Kidney glomerular epithelial cell (primary cell): ENCODE data around the gene SYNRG.

Source experiments
- DNase-seq: peaks from one replicate; lab custom pipeline; 2025; lab: John Stamatoyannopoulos, UW

Gene SYNRG

GRCh38 chr17:37503148-37503547 lies 106.1 kb downstream of the SYNRG start:
- DNase-seq = no peak

- DNase-seq = no peak
Measured at GRCh38 chr17:37502009-37502936, 106.9 kb downstream of the SYNRG start.

DNA sequence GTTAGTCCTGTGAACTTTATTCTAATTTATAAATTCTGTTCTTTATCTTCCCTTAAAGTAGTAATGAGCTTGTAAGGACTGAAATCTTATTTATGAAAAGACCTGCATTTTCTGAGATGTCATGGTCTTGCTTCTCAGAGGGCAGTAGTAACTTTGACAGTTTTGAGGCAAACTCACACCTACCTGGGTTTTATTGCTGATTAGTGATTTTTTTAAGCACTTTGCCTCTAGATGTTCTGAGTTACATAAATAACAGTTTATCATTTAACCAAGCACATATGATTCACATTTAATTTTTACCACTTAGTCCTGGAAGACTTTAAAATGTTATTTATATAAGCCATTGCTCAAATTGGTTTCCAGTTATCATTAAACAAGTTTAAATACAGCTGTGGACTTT lies 108.8 kb downstream of the SYNRG start:
- no peak for DNase-seq

GRCh38 chr17:37494971-37495370 lies 114.2 kb downstream of the SYNRG start:
- DNase-seq = no peak

GRCh38 chr17:37494401-37494831 lies 114.8 kb downstream of the SYNRG start:
- no peak for DNase-seq

- DNase-seq = peak; percentile 75
Measured at GRCh38 chr17:37493249-37494027, 115.8 kb downstream of the SYNRG start.

GRCh38 chr17:37492167-37492566 lies 117.1 kb downstream of the SYNRG start:
- no peak for DNase-seq

DNA sequence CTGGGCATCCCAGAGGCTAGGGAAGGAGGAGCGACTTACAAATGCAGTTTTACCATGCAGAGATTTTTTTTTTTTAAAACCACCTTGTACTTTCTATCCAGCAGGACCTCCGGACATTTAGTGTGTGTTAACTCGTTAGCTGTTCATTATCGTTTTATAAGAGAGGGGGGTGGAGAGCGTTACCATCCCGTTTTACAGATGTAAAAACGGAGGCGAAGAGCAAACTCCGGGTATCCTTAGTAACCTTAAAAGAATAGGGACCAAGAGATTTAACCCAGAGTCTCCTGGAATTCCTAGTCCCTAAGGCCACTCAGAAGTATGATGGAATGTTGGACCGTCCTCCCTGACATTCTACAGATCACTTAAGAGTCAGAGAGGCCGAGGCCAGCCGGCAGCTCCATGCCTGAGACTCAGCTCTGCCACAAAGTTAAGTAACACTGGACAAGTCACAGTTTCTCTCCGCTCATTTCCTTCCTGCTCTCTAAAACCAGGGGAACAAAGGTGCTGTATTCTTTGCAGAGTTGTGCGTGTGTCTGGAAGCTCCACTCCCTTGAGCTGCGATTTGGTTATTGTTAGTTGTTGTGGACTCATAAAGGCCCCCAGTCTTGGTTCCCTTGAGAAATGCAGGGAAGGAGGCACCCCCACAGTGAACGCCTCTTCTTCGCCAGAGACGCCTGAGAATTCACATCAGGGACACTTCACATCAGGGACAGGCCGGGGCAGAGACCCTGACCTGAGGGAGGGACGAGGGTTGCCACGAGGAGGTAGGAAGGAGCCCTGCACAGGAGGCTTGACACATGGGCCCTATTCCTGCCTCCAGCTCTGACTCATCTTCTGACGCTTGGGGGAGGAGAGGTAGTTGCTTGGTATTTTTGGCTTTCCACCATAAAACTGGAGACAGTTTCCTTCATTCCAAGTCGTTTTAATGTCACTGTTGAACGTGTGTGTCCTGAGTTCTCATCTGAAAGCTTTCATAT lies 118.3 kb downstream of the SYNRG start:
- DNase-seq = peak; percentile 77

GRCh38 chr17:37490022-37490587 lies 119.1 kb downstream of the SYNRG start:
- no peak for DNase-seq

DNA sequence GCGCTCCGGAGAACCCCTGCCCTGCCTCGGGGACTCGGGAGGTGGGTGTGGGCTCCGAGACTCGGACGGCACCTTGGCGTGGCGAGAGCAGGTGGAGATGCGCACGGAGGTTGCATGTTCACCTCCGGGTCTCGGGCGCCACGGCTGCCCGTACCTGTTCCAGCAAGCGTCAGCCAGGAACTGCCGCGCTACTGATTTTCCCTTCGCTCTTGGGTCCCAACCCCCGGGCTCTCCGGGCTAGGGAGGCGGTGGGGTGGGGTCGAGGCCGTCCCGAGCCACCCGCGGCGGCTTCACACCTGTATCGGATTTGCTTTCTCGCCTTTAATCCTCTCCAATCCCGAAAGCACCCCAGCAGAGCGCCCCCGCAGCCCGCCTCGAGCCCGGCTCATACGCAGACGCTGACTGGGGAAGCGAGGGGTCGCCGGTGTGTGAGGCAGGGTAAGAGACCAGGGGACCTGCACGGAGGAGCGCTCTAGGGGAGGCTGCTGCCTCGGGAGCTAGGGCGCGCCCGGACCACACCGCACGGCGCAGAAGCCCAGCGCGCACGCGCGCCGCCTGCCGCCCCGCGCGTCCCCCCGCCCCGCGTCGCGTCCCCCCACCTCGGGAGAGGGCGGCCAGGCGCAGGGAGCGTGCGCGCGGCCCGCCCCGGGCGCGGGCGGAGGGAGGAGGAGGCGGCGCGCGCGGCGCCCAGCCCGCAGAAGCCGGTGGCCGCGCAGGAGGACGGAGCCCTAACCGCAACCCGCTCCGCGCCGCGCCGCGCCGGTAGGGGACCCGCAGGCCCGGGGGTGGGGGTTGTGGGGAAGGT lies 119.8 kb downstream of the SYNRG start, which contains the start of gene DUSP14:
Gene DUSP14 (plus strand): TSS at position 695 of the 805 bp plus-strand sequence. CDS start 22,382 bp downstream, outside the sequence.
- DNase-seq = peak; percentile 60

DNA sequence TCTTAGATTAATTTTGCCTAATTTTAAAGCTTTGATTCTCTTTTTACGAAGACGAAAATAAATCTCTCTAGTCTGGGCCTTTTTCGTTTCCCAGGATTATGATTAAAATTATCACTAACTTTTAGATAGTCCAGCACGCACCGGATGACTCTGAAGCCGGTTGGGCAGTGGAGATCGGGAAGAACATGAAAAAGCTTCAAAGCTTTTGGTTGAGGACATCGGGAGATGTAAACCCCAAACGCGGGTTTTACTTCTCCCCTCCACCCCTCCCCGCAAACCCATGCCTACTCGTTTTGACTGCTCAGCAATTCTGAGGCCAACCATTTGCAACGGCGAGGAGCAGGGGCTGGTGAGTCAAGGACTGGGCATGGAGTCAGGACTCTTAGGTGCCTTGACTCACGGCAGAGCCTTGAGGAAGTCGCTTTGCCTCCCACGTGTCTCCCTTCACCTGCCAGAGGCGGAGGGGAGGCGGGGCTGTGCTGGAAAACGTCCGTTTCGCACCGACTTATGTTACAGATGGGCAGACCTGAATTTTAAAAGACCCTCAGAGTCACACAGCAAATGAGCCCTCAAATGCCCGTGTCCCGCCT lies 120.5 kb downstream of the SYNRG start:
- peak; percentile 91 for DNase-seq

DNA sequence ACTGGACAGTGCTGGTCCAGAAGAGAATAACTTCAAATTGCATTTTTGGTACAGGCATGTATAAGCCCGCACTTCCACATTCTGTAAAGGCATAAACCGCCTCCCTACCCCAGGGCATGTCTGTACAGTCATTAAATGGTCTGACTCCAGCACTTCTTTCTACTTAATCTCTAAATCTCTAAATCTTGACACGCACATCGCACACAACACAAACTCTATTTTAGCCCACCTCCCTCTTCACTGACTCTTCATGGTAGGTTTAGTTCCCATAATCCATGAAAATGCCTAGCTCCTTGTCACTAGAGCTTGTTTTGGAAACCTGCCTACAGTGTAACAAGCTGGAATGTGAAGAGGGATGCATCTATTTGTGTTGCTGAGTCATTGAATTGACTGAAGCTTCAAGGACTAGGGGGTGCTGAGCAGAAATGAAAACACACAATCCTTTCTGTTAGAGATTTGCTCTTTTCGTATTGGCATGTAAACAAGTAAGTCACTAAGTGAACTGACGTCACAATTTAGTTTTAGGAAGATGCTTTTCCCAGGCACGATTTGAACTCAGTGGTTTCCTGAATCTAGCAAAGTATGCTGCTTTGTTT lies 121.1 kb downstream of the SYNRG start:
- DNase-seq = peak; percentile 97

DNA sequence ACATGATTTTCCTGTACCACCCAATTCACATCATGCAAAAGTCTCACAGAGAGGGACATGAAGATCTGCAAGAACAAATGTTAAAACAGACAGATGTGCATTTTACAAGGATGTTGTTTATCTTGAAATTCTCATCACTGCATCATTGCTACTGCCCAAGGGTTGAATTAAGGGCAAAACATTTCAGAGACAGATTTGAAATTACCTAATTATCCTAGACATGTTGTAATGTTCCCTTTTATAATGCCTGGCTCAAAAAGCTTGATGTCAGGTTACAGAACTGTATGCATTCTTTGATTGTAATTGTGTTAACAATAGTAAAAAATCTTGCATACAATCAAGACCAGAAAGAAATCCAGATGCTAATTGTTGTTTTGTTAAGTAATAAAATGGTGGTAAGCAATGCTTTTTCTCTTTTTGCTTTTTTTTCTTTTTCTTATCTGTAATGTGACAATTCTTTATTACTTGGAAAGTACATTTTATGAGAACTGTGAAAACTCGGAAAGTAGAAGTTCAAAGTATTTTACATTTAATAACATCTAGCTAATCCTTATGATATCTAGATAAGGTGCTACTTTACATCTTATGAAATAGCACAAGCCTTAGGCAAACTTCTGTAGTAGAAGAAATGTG lies 123.2 kb downstream of the SYNRG start:
- no peak for DNase-seq

- no peak for DNase-seq
Measured at GRCh38 chr17:37483311-37484039, 125.7 kb downstream of the SYNRG start.

GRCh38 chr17:37481001-37481665 lies 128.1 kb downstream of the SYNRG start:
- no peak for DNase-seq

DNA sequence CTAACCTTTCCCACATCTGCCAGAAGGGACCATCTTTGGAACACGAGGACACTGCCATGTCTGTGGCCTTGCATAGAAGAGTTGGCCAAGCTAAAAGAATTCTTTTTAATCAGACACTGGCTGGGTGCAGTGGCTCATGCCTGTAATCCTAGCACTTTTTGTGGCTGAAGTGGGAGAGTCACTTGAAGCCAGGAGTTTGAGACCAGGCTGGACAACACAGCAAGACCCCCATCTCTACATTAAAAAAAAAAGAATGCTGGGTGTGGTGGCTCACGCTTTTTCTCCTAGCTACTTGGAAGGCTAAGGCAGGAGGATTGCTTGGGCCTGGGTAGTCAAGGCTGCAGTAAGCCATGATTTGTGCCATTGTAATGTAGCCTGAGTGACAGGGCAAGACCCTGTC lies 128.8 kb downstream of the SYNRG start:
- no peak for DNase-seq

DNA sequence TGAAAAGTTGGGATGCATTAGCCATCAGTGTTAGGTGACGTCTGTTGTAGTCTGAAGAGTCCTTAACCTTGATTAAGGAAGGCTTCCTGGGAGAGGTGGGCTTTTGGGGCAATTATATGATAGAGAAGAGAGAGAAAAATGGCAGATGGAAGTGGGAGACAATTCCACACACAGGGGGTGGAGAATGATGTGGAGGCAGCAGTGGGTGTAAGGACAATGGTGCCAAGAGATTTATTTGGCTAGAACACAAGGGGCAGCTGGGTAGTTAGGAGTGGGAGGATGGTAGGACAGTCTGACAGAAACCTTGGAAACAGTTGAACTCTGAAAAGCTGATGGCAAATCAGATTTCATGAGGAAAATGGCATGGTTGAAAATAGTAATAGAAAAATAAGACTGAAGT lies 130.2 kb downstream of the SYNRG start:
- DNase-seq = no peak

GRCh38 chr17:37478187-37478586 lies 131.0 kb downstream of the SYNRG start:
- no peak for DNase-seq
